ENCODE data around the gene IL23R.

- TF ChIP-seq CTCF (IDR thresholded peaks at IDR 0.05) = no peak
- no peak for TF ChIP-seq TCF7L2 (IDR thresholded peaks at IDR 0.05; ENCODE audit: low read depth, low read length)
- TF ChIP-seq REST (IDR thresholded peaks at IDR 0.05; ENCODE audit: insufficient read depth in 1 of 2, low read depth in 2 of 2, low read length in 1 of 2) = no peak
- no peak for TF ChIP-seq POLR2AphosphoS5 (IDR thresholded peaks at IDR 0.05; ENCODE audit: low read depth, low read length)
Observed at GRCh38 chr1:67126974-67127373, 39.3 kb upstream of the IL23R start.
